ENCODE results near the gene TMEM19.

GRCh38 chr12:71710276-71711125, 24.6 kb downstream of the TMEM19 start:
- TF ChIP-seq POLR2A (IDR thresholded peaks at IDR 0.05; ENCODE audit: control extremely low read depth in 1 of 2, low read depth in 2 of 2, low read length in 2 of 2), result no peak
- no peak for TF ChIP-seq RAD21 (IDR thresholded peaks at IDR 0.05 in 1 of 2, conservative IDR thresholded peaks at IDR 0.05 in 1 of 2; ENCODE audit: low read depth in 2 of 2, low read length in 2 of 2)
- no peak for TF ChIP-seq CTCF (IDR thresholded peaks at IDR 0.05; ENCODE audit: control extremely low read depth in 1 of 3, insufficient read depth in 1 of 3, low read depth in 1 of 3, low read length in 3 of 3)
- TF ChIP-seq RFX5 (IDR thresholded peaks at IDR 0.05; ENCODE audit: borderline replicate concordance, low read depth, low read length), result no peak
- TF ChIP-seq BRCA1 (IDR thresholded peaks at IDR 0.05; ENCODE audit: low read depth, low read length), result no peak
- TF ChIP-seq GTF2F1 (IDR thresholded peaks at IDR 0.05; ENCODE audit: borderline replicate concordance, low read depth, low read length), result no peak
- no peak for TF ChIP-seq POLR2AphosphoS5 (IDR thresholded peaks at IDR 0.05; ENCODE audit: low read depth, low read length)
- TF ChIP-seq MAX (IDR thresholded peaks at IDR 0.05), result no peak
- TF ChIP-seq ATF3 (IDR thresholded peaks at IDR 0.05; ENCODE audit: insufficient read depth, low read depth, low read length), result no peak
- no peak for TF ChIP-seq TAF1 (IDR thresholded peaks at IDR 0.05; ENCODE audit: low read depth, low read length)
- TF ChIP-seq FOSL1 (IDR thresholded peaks at IDR 0.05; ENCODE audit: insufficient read depth, low read depth, low read length), result no peak
- no peak for TF ChIP-seq ZNF274 (IDR thresholded peaks at IDR 0.05; ENCODE audit: borderline replicate concordance, extremely low read depth, low read length)
- no peak for TF ChIP-seq SIX5 (IDR thresholded peaks at IDR 0.05; ENCODE audit: low read depth, low read length)

Data from H1 (cell line).